ENCODE measurements around the gene MACF1. TPM values are rescaled to one million over a fixed set of nuclear protein-coding genes. Genes with fewer than 3 reads are reported as not detected.
"Not testable (repeated sequence)": the region's sequence is repeated elsewhere in the genome, so short reads cannot be mapped to it uniquely, and the experiment has no call there.

The MACF1 gene
- total RNA-seq, 1 experiment from 2014 or later = 35.9 TPM

DNA sequence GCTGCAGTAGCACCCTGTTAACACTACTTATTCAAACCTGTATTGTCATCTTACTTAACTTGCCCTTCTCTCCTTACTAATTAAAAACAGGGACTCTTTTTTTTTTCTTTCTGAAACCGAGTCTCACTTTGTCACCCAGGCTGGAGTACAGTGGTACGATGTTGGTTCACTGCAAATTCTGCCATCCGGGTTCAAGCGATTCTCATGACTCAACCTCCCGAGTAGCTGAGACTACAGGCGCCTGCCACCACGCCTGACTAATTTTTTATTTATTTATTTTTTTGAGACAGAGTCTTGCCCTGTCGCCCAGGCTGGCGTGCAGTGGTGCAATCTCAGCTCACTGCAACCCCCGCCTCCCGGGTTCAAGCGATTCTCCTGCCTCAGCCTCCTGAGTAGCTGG, 3.9 kb downstream of the MACF1 start:
- DNase-seq (ENCODE audit: extremely low read depth, low read depth) = not testable (repeated sequence)

DNA sequence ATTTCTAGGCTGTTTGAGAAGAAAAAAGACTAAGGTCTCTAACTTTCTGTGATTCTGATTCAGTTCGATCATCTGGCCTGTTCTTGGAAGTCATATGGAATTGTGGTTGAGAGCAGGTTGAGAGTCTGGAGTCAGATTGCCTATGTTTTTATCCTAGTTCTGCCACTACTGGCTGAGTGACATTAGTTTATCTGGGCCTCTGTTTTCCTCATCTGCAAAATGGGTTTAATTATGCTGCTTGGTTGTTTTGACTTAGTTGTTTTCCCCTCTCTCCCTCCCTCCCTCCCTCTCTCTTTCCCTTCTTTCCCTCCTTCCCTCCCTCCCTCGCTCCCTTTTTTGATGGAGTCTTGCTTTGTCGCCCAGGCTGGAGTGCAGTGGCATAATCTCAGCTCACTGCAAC, 6.2 kb downstream of the MACF1 start:
- DNase-seq (ENCODE audit: extremely low read depth, low read depth) = no peak

DNA sequence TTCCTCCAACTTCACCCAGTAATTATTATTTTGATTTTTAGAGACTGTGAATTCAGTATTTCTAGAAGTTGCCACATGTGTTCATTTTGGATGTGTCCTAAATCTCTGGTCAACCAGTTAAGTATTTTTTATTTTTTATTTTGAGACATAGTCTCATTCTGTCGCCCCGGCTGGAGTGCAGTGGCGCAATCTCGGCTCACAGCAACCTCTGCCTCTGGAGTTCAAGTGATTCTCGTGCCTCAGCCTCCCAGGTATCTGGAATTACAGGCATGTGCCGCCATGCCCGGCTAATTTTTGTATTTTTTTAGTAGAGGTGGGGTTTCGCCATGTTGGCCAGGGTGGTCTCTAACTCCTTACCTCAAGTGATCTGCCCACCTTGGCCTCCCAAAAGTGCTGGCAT, 8.0 kb downstream of the MACF1 start:
- no peak for DNase-seq (ENCODE audit: extremely low read depth, low read depth)

DNA sequence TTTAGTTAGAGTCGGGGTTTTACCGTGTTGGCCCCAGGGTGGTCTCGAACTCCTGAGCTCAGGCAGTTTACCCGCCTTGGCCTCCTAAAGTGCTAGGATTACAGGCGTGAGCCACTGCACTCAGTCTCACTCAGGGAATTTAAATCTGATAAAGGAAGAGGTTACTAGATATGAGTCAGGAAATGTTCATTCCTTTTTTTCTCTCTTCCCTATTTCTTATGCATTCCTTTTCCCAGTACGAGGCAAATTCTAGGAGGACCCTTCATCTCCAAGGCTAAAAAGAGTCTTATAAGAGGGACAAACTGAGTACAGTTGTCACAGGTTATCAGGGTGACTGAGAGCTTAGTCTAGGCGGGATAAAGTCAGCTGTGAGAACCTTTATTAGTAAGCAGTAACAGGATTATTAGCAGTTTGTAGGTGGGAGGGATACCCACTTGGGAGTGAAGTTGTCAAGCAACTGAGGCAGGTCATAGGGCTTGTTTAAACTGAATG, 9.1 kb downstream of the MACF1 start:
- DNase-seq (ENCODE audit: extremely low read depth, low read depth) = no peak

DNA sequence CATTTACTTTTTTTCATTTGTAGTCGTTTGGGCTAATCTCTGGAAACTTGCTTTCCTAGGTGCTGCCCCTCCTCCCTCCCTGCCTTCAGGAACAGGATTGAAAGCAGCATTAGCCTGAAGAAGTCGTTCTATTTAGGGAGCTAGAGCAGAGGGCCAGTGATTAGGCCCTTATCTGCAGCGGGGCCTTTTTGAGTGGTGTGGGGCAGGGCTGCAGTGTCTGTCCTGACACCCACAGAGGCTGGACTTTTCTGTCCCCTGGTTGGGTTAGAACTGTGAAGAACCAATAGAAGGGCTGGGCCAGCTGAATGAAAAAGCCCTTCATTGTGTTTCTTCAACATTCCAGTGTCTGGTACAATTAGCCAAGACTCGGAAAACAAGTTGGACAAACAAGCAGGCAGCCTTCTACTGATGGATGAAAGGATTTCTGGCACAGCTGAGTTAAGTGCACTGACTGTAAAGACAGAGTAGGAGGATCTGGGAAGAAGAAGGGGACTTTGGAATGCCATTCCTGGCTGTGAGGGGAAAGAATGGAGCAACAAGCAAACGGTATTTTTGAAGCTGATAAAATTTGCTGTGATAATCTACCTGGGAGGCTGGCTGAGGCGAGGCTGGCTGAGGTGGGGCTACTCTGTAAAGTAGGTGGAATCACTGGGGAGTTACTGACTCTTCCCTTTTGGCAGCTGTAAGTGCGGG, 9.7 kb downstream of the MACF1 start:
- DNase-seq (ENCODE audit: extremely low read depth, low read depth) = no peak

DNA sequence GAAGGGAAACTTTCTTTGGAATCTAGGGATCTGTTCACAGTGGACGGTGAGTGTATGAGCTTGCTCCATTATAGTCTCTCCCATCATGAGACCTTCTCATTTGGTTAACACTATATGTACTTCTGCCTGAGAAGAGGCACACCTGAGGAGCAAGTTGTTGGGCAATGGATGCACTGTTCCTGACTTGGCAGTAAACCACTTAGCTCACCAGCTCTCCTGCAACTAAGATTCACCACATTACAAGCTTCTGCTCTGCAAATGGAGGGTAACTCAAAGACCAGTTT, 10.2 kb downstream of the MACF1 start:
- no peak for DNase-seq (ENCODE audit: extremely low read depth, low read depth)

DNA sequence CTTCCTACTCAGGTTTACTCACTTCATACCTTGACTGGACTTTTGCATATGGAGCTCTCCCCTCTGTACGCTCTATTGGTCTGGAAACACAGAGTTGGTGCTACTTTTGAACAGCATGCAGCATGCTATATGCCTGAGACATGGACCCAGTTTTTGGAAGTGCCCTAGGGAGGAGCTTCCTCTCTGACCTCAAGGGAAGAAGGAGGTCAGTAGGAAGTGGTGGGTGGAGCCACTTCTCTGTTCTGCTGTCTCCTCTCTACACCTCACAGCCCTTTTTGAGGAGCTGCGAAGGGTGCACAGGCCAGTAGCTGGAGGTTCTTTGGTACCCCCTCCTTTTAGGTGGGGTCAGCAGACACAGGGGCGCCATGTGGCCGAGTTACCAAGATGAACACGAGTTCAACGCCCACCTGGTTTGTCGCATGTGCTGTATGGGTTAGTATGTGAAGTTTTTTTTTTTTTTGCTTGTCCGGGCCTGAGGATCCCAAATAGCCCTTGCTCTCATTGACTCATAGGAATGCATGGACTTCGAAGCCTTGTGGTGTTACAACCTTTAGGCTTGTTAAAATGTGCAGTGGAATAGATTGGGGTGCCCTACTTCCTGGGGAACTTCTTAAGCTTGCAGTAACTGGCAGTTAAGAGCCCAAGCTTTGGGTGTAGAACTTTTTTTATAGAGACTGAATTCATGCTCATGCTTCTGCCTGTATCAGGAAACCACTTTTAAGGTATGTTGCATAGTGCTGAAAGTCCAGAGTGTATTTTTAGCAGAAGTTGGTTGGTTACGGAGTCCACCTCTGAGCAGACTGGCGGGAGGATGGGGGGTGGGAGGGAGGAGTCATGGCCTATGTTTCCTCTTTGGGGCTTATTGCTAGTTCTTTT, 10.7 kb downstream of the MACF1 start:
- no peak for DNase-seq (ENCODE audit: extremely low read depth, low read depth)

DNA sequence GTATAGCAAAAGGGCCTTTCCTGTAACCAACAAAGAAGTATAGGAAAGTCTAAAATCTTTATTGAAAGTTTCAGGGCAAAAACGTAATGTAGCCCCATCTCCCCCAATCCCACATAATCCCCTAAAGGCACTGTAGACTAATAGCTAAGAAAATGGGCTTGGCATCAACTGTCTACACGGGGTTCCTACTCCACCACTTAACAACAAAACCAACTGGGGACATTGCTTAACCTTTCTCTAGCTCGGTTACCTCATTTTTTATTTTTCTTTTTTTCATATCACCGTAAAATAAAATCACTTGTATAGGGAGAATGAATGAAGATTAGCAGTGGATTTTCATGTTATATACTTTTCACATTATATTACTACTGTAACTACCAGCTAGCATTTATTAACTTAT, 12.3 kb downstream of the MACF1 start:
- no peak for DNase-seq (ENCODE audit: extremely low read depth, low read depth)

DNA sequence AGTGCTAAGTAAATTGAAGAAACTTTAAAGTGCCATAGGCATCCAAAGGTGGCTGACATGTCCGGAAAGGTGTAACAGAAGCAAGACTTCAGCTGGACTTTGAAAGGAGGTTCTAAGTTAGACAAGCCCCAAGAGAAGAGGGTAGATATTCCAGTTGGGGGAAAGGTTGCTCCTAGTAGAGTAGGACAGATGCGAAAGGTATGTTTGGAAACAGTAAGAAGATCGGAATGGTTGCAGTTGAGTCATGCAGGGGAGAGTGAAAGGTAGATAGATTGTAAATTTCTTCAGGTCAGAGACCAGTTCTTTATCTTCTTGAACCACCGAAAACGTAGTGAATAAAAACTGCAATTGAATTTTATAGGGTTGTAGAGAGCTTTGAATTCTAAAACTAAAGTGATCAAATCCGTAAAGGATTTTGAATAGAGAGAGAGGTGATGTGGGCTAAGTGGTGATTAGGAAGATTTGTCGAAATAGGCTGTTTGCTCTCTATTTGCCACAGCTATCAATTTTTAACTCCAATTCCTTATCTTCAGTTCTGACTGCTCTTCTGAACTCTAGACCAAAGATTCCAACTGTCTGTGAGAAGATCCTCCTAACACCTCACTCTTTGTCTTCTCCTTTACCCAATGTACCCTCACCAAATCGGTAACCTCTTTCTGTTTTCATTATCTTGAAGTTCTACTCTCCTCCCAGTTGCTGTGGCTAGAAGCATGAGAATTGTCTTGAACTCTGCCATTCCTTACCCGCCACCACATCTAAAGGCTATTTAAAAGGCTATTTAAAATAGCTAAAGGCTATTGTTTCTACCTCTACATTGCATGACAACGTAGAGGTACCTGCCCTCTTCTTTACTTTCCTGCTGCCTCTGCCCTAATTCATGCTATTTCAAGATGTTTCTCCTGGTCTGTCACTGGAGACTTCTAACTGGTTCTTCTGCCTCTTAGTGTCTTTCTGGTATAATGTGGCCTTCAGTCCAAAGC, 16.7 kb downstream of the MACF1 start:
- no peak for DNase-seq (ENCODE audit: extremely low read depth, low read depth)

DNA sequence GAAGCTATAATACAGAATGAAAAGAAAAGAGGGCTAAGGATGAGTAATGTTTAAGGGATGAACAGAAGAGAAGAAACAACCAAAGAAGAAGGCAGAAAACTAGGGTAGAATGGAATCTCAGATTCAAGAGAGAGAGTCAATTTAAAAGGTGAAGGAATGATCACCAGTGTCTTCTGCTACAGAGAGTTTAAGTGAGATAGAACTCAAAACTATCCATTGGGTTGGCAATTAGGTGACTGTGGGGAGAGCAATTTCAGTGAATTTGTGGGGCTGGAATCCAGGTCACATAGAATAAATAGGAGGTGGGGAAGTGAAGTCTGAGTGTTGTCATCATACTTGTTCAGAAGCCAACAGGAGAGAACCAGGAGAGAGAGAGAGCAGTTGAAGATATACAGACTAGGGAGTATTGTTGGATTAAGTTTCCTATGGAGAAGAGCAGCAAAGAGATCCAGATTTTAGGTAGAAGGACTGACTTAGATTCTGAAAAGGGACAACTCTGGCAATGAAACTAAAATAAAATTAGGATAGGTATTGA, 19.9 kb downstream of the MACF1 start:
- no peak for DNase-seq (ENCODE audit: extremely low read depth, low read depth)

DNA sequence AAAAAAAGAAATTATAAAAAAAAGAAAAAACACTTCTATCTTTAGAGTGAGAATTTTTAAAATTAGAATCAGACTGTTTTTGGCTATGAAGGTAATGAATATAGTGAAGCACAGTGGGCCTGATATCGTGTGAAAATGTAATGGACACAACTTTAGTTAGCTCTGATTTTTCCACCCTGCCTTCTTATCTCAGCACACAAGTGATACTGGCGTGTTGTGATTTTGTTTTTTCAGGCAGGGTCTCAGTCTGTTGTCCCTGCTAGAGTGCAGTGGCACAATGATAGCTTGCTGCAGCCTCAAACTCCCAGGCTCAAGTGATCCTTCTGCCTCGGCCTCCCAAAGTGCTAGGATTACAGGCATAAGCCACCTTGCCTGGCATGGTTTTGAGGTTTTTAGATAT, 22.3 kb downstream of the MACF1 start:
- DNase-seq (ENCODE audit: extremely low read depth, low read depth) = no peak

DNA sequence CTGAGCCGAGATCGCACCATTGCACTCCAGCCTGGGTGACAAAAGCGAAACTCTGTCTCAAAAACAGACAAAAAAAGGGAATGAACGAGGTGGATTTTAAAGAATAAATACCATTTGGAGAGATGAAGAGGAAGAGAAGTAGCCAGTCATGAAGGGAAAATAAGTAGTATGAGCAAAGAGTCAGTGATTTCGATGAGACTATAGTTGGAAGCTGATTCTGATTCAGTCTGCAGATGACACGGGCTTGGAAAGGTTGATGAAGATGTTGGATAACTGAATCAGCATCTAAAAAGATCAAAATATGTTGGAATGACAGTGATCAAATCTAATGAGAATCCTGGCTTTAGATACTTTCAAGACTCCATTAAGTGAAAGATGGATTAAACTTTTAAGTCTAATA, 23.8 kb downstream of the MACF1 start:
- no peak for DNase-seq (ENCODE audit: extremely low read depth, low read depth)

DNA sequence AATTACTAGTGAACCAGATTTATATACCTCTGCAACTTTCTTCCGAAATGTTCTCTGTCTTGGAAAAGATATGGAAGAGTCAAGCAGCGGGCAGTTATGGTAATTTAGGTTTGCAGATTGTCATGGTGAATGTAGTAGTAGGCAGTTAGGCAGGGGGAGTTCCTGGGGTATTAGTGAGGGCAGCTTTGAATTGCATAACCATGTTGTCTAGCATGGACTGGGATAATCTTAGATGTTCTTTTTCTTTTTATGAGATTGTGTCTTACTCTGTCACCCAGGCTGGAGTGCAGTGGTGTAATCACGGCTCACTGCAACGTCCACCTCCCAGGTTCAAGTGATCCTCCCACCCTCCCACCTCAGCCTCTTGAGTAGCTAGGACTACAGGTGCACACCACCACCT, 25.0 kb downstream of the MACF1 start:
- DNase-seq (ENCODE audit: extremely low read depth, low read depth) = no peak

DNA sequence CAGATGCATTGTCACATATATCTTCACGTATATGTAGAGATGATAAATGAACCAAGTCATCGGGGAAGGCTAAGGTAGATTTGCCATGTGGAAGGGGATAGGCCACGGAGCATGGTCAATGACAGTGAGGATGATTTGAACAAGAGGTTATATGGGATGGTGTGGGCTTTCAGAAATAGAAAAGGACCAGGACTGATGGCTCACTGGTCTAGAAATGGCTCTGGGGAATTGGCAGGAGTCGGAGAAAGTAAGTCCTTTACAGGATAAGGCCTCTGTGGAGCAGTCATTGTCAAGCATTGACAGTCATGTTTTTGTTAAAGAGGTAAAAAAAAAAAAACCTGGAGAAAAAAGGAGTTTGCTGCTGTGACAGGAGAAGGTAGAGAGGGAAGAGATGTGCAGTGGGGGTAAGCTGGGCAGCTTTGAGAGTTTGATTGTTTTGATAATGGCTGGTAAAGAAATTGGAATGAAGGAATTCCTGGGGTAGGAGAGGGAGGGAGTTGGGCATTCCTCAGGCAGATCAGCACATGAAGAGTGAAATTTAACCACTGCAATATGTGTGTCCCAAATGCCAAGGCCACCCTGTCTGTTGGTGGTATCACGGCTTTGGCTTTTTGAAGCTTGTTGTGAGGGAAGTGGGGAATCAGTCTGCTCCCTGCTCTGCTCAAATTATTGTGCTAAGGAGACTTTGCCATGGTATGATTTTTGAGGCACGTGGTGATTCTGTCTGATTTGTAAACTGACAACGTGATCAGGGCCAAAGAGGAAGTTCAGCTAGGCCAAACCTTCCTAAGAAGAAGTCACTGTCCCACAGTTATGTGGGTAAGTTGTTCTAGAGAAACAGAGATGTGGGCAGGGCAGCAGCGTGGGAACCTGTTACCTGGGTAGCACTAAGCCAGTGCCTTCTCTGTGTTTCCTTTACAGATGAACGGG, 26.0 kb downstream of the MACF1 start:
- DNase-seq (ENCODE audit: extremely low read depth, low read depth) = no peak

DNA sequence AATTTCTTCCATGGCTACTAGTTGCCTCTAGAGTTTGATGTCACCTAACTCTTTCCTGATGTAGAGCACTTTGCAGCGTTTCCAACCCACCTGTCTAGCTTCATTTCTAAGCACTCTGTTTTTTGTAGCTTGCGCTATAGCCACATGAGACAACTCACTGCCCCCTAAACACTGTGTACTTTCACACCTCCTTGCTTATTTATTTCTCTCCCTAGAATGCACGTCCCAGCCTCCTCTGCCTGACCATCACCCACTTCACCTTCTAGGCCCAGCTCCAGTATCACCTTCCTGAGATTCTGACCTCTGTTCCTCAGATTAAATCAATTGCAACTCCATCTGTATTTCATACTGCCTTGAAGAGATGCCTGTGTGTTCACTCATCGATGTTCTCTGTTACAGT, 32.5 kb downstream of the MACF1 start:
- DNase-seq (ENCODE audit: extremely low read depth, low read depth) = no peak

DNA sequence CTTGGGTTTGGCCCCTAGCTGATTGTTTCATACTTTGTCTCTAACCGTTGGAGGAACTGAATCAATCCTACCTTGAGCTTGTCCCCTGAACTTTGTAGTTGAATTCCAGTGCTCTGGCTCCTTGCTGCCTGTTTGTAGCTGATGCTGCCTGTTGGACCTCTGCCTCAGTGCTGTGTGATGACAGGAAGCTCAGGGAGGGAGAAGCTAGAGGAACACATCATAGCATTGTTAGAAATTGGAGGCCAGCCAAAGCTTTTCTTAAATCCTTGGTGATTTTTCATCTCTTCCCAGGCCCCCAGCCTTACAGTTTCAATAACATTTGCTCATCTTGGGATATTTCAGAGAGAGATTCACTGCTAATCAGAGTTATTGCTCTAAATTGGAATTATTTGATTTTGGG, 34.0 kb downstream of the MACF1 start:
- no peak for DNase-seq (ENCODE audit: extremely low read depth, low read depth)

DNA sequence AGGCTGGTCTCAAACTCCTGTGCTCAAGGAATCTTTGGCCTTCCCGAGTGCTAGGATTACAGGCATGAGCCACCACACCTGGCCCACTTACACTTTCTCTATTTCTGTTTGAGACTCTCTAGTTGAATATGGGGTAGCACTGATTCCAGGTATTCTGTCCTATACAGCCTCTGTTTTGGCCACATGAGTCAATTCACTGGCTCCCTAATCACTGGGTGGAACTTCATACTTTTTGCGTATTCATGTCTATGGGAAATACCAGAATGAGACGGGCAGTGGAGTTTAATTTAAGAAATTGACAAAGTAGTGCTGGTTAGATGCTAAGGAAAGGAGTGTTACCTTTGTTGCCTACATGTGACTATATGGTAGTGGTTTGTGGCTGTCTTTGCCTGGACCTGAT, 35.5 kb downstream of the MACF1 start:
- DNase-seq (ENCODE audit: extremely low read depth, low read depth) = no peak

DNA sequence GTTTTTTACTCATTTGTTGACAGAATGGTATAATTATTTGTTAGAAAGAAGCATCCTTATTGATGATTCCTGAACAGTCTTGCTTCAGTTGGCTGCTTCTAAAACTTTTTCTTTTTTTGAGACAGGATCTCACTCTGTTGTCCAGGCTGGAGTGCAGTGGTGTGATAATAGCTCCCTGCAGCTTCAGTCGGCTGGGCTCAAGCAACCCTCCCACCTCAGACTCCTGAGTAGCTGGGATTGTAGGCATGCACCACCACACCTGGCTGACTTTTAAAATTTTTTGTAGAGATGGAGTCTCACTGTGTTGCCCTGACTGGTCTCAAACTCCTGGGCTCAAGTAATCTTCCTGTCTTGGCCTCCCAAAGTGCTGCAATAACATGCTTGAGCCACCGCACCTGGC, 38.8 kb downstream of the MACF1 start:
- DNase-seq (ENCODE audit: extremely low read depth, low read depth) = no peak

DNA sequence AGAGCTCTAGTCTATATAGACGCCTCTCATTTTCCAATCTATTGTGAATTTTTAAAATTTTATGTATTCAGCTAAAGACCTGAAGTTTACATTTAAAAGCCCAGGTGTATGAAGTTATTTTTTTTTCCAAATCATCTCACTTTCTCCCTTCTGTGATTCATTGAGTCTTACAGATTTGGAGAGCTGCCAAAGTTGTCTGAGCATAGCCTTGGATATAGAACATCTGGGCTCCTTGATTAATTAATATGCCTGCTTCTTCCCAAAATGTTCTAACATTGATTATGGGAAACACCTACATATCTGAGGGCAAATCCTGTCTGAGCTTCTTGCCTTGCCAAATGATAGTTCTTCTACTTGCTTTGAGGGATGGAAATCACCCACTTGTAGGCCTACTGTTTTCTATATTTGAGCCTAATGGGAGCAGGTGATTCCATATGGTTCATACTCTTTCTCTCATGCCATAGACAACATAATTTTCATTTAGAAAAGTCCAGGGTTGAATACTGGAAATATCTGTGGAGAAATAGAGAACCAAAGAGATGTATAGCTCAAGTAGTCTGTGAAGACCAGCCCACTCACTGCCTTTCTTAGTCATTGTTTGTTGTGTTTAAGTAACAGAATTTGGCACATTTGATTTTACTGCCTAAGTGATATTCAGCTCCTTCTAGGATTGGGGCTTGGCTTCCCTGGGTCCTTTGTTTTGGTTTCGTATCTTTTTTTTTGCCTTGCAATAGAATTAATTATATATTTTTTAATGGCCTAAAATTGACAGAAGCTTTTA, 46.2 kb downstream of the MACF1 start:
- no peak for DNase-seq (ENCODE audit: extremely low read depth, low read depth)
